ENCODE data around the gene ABL2.

GRCh38 chr1:179228783-179229213, 679 bp downstream of the ABL2 start:
- TF ChIP-seq CTCF (IDR thresholded peaks at IDR 0.05), result no peak
- no peak for TF ChIP-seq EZH2 (IDR thresholded peaks at IDR 0.05; ENCODE audit: borderline replicate concordance, insufficient read depth, low read depth, low read length, poor library complexity, severe bottlenecking)

Measured in B cell (primary cell).